WTC11 (cell line): ENCODE data around the gene AKAP7. TPM values are rescaled to one million over a fixed set of nuclear protein-coding genes. Genes with fewer than 3 reads are reported as not detected.

Experiments used
- ATAC-seq: fragments of 200-7000 bp; cut with Tn5 transposase; 2 replicates; pipeline ENCODE4 v1.10.0; 2021; ENCODE audit warnings: mild to moderate bottlenecking, moderate library complexity
- CTCF ChIA-PET: fragments of 300-600 bp; sonication (Branson Sonifier 250); formaldehyde crosslinking; loops from one replicate; lab custom pipeline; 2021; ENCODE audit warnings: antibody characterized with exemption; lab: Charles Lee
- POLR2A ChIA-PET: fragments of 350-600 bp; sonication (Branson Sonifier 250); formaldehyde crosslinking; loops from one replicate; lab custom pipeline; 2021; ENCODE audit warnings: antibody characterized with exemption; lab: Charles Lee
- DNase-seq: peaks from one replicate; pipeline ENCODE4 v3.0.0; 2021; ENCODE audit warnings: low spot score
- H3K27ac Mint-ChIP-seq: 2 replicates; pipeline ENCODE4 v1.8.0; 2021; ENCODE audit warnings: mixed read lengths
- H3K27me3 Mint-ChIP-seq: 2 replicates; pipeline ENCODE4 v1.8.0; 2021; ENCODE audit warnings: low read depth, mild to moderate bottlenecking, moderate library complexity, mixed read lengths
- H3K36me3 Mint-ChIP-seq: 2 replicates; pipeline ENCODE4 v1.8.0; 2021; ENCODE audit warnings: mixed read lengths
- H3K4me1 Mint-ChIP-seq: 2 replicates; pipeline ENCODE4 v1.8.0; 2022; ENCODE audit warnings: mixed read lengths
- H3K4me3 Mint-ChIP-seq: 2 replicates; pipeline ENCODE4 v1.8.0; 2021; ENCODE audit warnings: mild to moderate bottlenecking, moderate library complexity, mixed read lengths
- H3K9me3 Mint-ChIP-seq: 2 replicates; pipeline ENCODE4 v1.8.0; 2021; ENCODE audit warnings: mixed read lengths
- ATF3 ChIP-seq: sonication (generic); formaldehyde crosslinking; conservative IDR thresholded peaks from 2 replicates; pipeline ENCODE4 v1.8.1; 2022; ENCODE audit warnings: mild to moderate bottlenecking, missing genetic modification reagents
- E2F4 ChIP-seq: sonication (generic); formaldehyde crosslinking; IDR thresholded peaks from 2 replicates; pipeline ENCODE4 v1.8.1; 2022; ENCODE audit warnings: low read depth, mild to moderate bottlenecking, moderate library complexity, missing genetic modification reagents, borderline replicate concordance
- ERG ChIP-seq: fragments of 250-450 bp; sonication (Bioruptor Pico); IDR thresholded peaks from 2 replicates; pipeline ENCODE4 v1.8.0; 2021; ENCODE audit warnings: mild to moderate bottlenecking
- FOXP1 ChIP-seq: sonication (generic); formaldehyde crosslinking; IDR thresholded peaks from 2 replicates; pipeline ENCODE4 v1.8.0; 2022; ENCODE audit warnings: missing genetic modification reagents, mild to moderate bottlenecking, moderate library complexity, borderline replicate concordance
- IRF1 ChIP-seq: sonication (generic); formaldehyde crosslinking; IDR thresholded peaks from 2 replicates; pipeline ENCODE4 v1.8.0; 2023; ENCODE audit warnings: missing genetic modification reagents
- JAZF1 ChIP-seq: fragments of 250-450 bp; sonication (Bioruptor Pico); IDR thresholded peaks from 2 replicates; pipeline ENCODE4 v1.9.0; 2021; ENCODE audit warnings: moderate library complexity, mild to moderate bottlenecking, inconsistent platforms
- KAT7 ChIP-seq: sonication (generic); formaldehyde crosslinking; IDR thresholded peaks from 2 replicates; pipeline ENCODE4 v1.8.1; 2023; ENCODE audit warnings: missing genetic modification reagents, mild to moderate bottlenecking, borderline replicate concordance
- MYBL2 ChIP-seq: sonication (generic); formaldehyde crosslinking; IDR thresholded peaks from 2 replicates; pipeline ENCODE4 v1.8.1; 2023; ENCODE audit warnings: mild to moderate bottlenecking, moderate library complexity, missing genetic modification reagents
- NFE2L1 ChIP-seq: sonication (generic); formaldehyde crosslinking; IDR thresholded peaks from 2 replicates; pipeline ENCODE4 v1.8.1; 2023; ENCODE audit warnings: missing genetic modification reagents
- NR2C2 ChIP-seq: sonication (generic); formaldehyde crosslinking; IDR thresholded peaks from 2 replicates; pipeline ENCODE4 v1.8.0; 2022; ENCODE audit warnings: mild to moderate bottlenecking, missing genetic modification reagents
- OVOL2 ChIP-seq: fragments of 250-450 bp; sonication (Bioruptor Pico); IDR thresholded peaks from 2 replicates; pipeline ENCODE4 v1.9.0; 2021; ENCODE audit warnings: mild to moderate bottlenecking, borderline replicate concordance
- PREB ChIP-seq: sonication (generic); formaldehyde crosslinking; IDR thresholded peaks from 2 replicates; pipeline ENCODE4 v1.8.1; 2022; ENCODE audit warnings: mild to moderate bottlenecking, missing genetic modification reagents, moderate library complexity, borderline replicate concordance
- SMAD3 ChIP-seq: sonication (generic); formaldehyde crosslinking; IDR thresholded peaks from 2 replicates; pipeline ENCODE4 v1.8.0; 2022; ENCODE audit warnings: missing genetic modification reagents, mild to moderate bottlenecking, borderline replicate concordance
- SMAD4 ChIP-seq: sonication (generic); formaldehyde crosslinking; IDR thresholded peaks from 2 replicates; pipeline ENCODE4 v1.8.0; 2022; ENCODE audit warnings: mild to moderate bottlenecking, missing genetic modification reagents
- SOX15 ChIP-seq: fragments of 250-450 bp; sonication (Bioruptor Pico); IDR thresholded peaks from 2 replicates; pipeline ENCODE4 v1.9.0; 2021; ENCODE audit warnings: mild to moderate bottlenecking
- TEAD1 ChIP-seq: sonication (generic); formaldehyde crosslinking; IDR thresholded peaks from 2 replicates; pipeline ENCODE4 v1.8.0; 2022; ENCODE audit warnings: mild to moderate bottlenecking, missing genetic modification reagents
- ZBTB21 ChIP-seq: sonication (generic); formaldehyde crosslinking; IDR thresholded peaks from 2 replicates; pipeline ENCODE4 v1.8.1; 2023; ENCODE audit warnings: mild to moderate bottlenecking, missing genetic modification reagents, borderline replicate concordance
- ZNF121 ChIP-seq: sonication (generic); formaldehyde crosslinking; IDR thresholded peaks from 2 replicates; pipeline ENCODE4 v1.8.0; 2023; ENCODE audit warnings: missing genetic modification reagents
- ZNF138 ChIP-seq: sonication (generic); formaldehyde crosslinking; conservative IDR thresholded peaks from 2 replicates; pipeline ENCODE4 v1.8.1; 2022; ENCODE audit warnings: mild to moderate bottlenecking, moderate library complexity, missing genetic modification reagents
- ZNF317 ChIP-seq: sonication (generic); formaldehyde crosslinking; IDR thresholded peaks from 2 replicates; pipeline ENCODE4 v1.8.1; 2023; ENCODE audit warnings: low read depth, mild to moderate bottlenecking, moderate library complexity, missing genetic modification reagents, borderline replicate concordance
- ZNF423 ChIP-seq: fragments of 250-450 bp; sonication (Bioruptor Pico); IDR thresholded peaks from 2 replicates; pipeline ENCODE4 v2.1.2; 2022; ENCODE audit warnings: mild to moderate bottlenecking, moderate library complexity
- ZNF425 ChIP-seq: fragments of 250-450 bp; sonication (Bioruptor Pico); conservative IDR thresholded peaks from 2 replicates; pipeline ENCODE4 v1.9.0; 2021; ENCODE audit warnings: mild to moderate bottlenecking
- ZNF512 ChIP-seq: sonication (generic); formaldehyde crosslinking; IDR thresholded peaks from 2 replicates; pipeline ENCODE4 v1.8.1; 2022; ENCODE audit warnings: missing genetic modification reagents, borderline replicate concordance
- total RNA-seq: library from RNA; stranded (reverse); gene quantifications from 3 replicates; pipeline ENCODE4 v1.2.3, GENCODE V29; 2021

AKAP7 gene
- total RNA-seq, 1 experiment from 2014 or later, result 10.9 TPM

- TF ChIP-seq MYBL2 (CRISPR knock-in tag) (no peak), FOXP1 (CRISPR knock-in tag) (no peak), ZNF425 (CRISPR knock-in tag) (no peak), NFE2L1 (CRISPR knock-in tag) (no peak), PREB (CRISPR knock-in tag) (no peak), SMAD3 (CRISPR knock-in tag) (no peak)
Observed at GRCh38 chr6:131250122-131250521, 114.9 kb downstream of the AKAP7 start (continued).

- ChIA-PET POLR2A (no interaction called here), CTCF (interaction anchor here (0.8 kb wide), 1 partner anchor 210 kb away, joined by 3 read pairs; no protein-coding TSS in a partner anchor)
- no peak for DNase-seq
- Mint-ChIP-seq H3K4me1 (peaks cover 52% of the 10 kb centered on the region), H3K27ac (peak overlapping the region; percentile 15; the same call in 1 of the 2 replicates), H3K36me3 (no peaks in the 10 kb centered on the region), H3K4me3 (peak overlapping the region; percentile 65), H3K27me3 (no peaks in the 10 kb centered on the region), H3K9me3 (no peaks in the 10 kb centered on the region)
- no peak for ATAC-seq
- TF ChIP-seq MYBL2 (CRISPR knock-in tag) (no peak), E2F4 (CRISPR knock-in tag) (no peak), OVOL2 (CRISPR knock-in tag) (no peak), KAT7 (CRISPR knock-in tag) (no peak), NFE2L1 (CRISPR knock-in tag) (no peak), ZNF317 (CRISPR knock-in tag) (no peak), NR2C2 (CRISPR knock-in tag) (no peak), ZBTB21 (CRISPR knock-in tag) (no peak), ZNF423 (CRISPR knock-in tag) (no peak)
Observed at GRCh38 chr6:131250936-131251335, 115.7 kb downstream of the AKAP7 start.

- ChIA-PET POLR2A (no interaction called here), CTCF (no interaction called here)
- H3K27me3 Mint-ChIP-seq, result no peaks in the 10 kb centered on the region
- H3K9me3 Mint-ChIP-seq, result no peaks in the 10 kb centered on the region
- TF ChIP-seq ATF3 (CRISPR knock-in tag), result no peak
- TF ChIP-seq KAT7 (CRISPR knock-in tag), result no peak
- TF ChIP-seq JAZF1 (CRISPR knock-in tag), result no peak
- TF ChIP-seq SOX15 (CRISPR knock-in tag), result no peak
- TF ChIP-seq MYBL2 (CRISPR knock-in tag), result no peak
- no peak for TF ChIP-seq ZNF121 (CRISPR knock-in tag)
- no peak for TF ChIP-seq ZNF138 (CRISPR knock-in tag)
- TF ChIP-seq TEAD1 (CRISPR knock-in tag), result no peak
- no peak for TF ChIP-seq ZNF317 (CRISPR knock-in tag)
- no peak for TF ChIP-seq ERG
- no peak for TF ChIP-seq NR2C2 (CRISPR knock-in tag)
- no peak for TF ChIP-seq IRF1 (CRISPR knock-in tag)
- TF ChIP-seq ZNF512, result no peak
- TF ChIP-seq SMAD4, result no peak
- peak overlapping the region; percentile 65 for H3K4me3 Mint-ChIP-seq
- H3K4me1 Mint-ChIP-seq, result peaks cover 53% of the 10 kb centered on the region
- no peaks in the 10 kb centered on the region for H3K36me3 Mint-ChIP-seq
- peak; percentile 22 for ATAC-seq
- H3K27ac Mint-ChIP-seq, result peak overlapping the region; percentile 36; the same call in 1 of the 2 replicates
- no peak for DNase-seq
Observed at GRCh38 chr6:131251590-131252199, 116.4 kb downstream of the AKAP7 start.
